Hepatocyte (in vitro differentiated cells): ENCODE data around the gene ITIH6.

Experiments
- CTCF ChIP-seq: fragments of 200-600 bp; sonication (generic); IDR thresholded peaks from 2 replicates; pipeline ENCODE4 v1.5.1; 2016; ENCODE audit warnings: antibody characterized with exemption, mild to moderate bottlenecking; ENCODE audit not compliant: poor library complexity
- EZH2phosphoT487 ChIP-seq: fragments of 200-600 bp; sonication (generic); IDR thresholded peaks from one replicate; pipeline ENCODE4 v1.6.1; 2018; ENCODE audit warnings: antibody characterized with exemption, mild to moderate bottlenecking, low read depth, moderate library complexity; ENCODE audit not compliant: unreplicated experiment, severe bottlenecking

GRCh38 chrX:54808605-54809483 lies 10.8 kb upstream of the ITIH6 start:
- TF ChIP-seq CTCF (no peak), EZH2phosphoT487 (no peak)
